ENCODE results near the gene SHKBP1. TPM values are rescaled to one million over a fixed set of nuclear protein-coding genes. Genes with fewer than 3 reads are reported as not detected.

The SHKBP1 gene
- total RNA-seq, 4 donors from 2014 or later = 37.0 to 87.5 (median 47.8) TPM

- TF ChIP-seq, protein P1, sequence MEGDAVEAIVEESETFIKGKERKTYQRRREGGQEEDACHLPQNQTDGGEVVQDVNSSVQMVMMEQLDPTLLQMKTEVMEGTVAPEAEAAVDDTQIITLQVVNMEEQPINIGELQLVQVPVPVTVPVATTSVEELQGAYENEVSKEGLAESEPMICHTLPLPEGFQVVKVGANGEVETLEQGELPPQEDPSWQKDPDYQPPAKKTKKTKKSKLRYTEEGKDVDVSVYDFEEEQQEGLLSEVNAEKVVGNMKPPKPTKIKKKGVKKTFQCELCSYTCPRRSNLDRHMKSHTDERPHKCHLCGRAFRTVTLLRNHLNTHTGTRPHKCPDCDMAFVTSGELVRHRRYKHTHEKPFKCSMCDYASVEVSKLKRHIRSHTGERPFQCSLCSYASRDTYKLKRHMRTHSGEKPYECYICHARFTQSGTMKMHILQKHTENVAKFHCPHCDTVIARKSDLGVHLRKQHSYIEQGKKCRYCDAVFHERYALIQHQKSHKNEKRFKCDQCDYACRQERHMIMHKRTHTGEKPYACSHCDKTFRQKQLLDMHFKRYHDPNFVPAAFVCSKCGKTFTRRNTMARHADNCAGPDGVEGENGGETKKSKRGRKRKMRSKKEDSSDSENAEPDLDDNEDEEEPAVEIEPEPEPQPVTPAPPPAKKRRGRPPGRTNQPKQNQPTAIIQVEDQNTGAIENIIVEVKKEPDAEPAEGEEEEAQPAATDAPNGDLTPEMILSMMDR (IDR thresholded peaks at IDR 0.05) = no peak
- DNase-seq (ENCODE audit: low spot score) (no peak), ATAC-seq (ENCODE audit: low FRiP score) (no peak)
Measured at GRCh38 chr19:40608957-40609356, 32.3 kb downstream of the SHKBP1 start.

- TF ChIP-seq, protein P1 (IDR thresholded peaks at IDR 0.05) = no peak
- peak; percentile 92 for DNase-seq (ENCODE audit: low spot score)
- ATAC-seq (ENCODE audit: low FRiP score) = peak; percentile 60
Measured at GRCh38 chr19:40609561-40610395, 33.1 kb downstream of the SHKBP1 start.

GRCh38 chr19:40610396-40611064 is 33.9 kb downstream of the SHKBP1 start:
- TF ChIP-seq, protein P1 (IDR thresholded peaks at IDR 0.05) = no peak
- DNase-seq (ENCODE audit: low spot score) = no peak
- ATAC-seq (ENCODE audit: low FRiP score) = no peak

- ATAC-seq (ENCODE audit: low FRiP score) (no peak), DNase-seq (ENCODE audit: low spot score) (no peak)
- TF ChIP-seq, protein P1 (IDR thresholded peaks at IDR 0.05) = no peak
Measured at GRCh38 chr19:40611096-40611495, 34.4 kb downstream of the SHKBP1 start.

DNA sequence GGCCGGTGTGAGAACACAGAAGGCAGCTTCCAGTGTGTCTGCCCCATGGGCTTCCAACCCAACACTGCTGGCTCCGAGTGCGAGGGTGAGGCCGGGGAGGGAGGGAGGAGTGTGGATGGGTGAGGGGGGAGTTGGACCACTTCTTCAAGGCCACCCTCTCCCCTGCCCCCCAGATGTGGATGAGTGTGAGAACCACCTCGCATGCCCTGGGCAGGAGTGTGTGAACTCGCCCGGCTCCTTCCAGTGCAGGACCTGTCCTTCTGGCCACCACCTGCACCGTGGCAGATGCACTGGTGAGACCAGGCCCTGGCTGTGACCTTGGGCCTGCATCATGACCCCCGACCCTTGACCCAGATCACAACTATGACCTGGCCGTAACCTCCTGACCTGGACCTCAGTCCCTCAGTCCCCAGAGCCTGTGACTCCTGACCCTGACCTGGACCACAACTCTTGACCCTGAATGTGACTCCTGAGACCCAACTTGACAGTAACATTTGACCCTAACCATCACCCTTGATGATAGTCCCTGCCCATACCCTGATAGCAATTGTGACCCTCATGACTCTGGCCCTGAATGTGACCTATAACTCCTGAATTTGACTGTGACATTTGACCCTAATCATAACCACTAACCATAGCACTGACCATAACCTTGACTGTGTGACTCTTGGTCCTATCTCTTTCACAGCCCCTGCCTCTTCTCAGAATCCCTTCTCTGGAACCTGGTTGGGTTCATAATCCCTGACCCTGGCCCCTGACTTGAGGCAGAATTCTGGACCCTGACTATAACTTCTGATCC is 35.4 kb downstream of the SHKBP1 start:
- DNase-seq (ENCODE audit: low spot score) (no peak), ATAC-seq (ENCODE audit: low FRiP score) (no peak)
- TF ChIP-seq, protein P1 (IDR thresholded peaks at IDR 0.05) = no peak

DNA sequence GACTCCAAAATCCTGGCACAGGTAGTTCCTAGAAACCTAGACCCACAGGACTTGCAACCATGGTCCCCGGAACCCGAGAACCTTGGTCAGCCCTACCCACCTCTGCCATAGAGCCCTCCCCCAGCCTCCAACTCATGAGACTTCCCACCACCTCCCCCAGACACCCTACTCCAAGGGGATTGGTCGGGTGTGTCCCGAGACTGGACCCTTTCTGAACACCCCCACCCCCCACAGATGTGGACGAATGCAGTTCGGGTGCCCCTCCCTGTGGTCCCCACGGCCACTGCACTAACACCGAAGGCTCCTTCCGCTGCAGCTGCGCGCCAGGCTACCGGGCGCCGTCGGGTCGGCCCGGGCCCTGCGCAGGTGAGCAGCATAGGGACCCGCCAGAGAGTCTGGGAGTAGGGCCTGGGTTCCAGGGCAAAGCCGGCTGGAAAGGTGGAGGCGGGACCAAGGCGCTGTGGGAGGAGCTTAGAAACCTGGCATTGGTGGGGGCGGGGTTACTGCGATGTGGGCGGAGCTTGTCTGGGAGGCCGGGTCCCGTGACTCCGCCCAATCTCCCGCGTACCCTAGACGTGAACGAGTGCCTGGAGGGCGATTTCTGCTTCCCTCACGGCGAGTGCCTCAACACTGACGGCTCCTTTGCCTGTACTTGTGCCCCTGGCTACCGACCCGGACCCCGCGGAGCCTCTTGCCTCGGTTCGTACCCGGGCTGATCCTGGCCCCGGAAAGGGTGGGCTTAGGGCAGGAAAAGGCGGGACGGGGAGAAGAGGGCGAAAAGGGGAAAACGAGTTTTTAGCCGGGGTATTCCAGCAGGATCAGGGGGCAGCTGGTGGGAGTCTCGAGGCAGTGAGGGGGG is 36.4 kb downstream of the SHKBP1 start:
- peak; percentile 1 for ATAC-seq (ENCODE audit: low FRiP score)
- DNase-seq (ENCODE audit: low spot score) = no peak
- TF ChIP-seq, protein P1 (IDR thresholded peaks at IDR 0.05) = no peak
